ENCODE measurements around the gene FBXO3.
"Not testable (repeated sequence)": the region's sequence is repeated elsewhere in the genome, so short reads cannot be mapped to it uniquely, and the experiment has no call there.

Gene FBXO3, protein sequence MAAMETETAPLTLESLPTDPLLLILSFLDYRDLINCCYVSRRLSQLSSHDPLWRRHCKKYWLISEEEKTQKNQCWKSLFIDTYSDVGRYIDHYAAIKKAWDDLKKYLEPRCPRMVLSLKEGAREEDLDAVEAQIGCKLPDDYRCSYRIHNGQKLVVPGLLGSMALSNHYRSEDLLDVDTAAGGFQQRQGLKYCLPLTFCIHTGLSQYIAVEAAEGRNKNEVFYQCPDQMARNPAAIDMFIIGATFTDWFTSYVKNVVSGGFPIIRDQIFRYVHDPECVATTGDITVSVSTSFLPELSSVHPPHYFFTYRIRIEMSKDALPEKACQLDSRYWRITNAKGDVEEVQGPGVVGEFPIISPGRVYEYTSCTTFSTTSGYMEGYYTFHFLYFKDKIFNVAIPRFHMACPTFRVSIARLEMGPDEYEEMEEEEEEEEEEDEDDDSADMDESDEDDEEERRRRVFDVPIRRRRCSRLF

DNA sequence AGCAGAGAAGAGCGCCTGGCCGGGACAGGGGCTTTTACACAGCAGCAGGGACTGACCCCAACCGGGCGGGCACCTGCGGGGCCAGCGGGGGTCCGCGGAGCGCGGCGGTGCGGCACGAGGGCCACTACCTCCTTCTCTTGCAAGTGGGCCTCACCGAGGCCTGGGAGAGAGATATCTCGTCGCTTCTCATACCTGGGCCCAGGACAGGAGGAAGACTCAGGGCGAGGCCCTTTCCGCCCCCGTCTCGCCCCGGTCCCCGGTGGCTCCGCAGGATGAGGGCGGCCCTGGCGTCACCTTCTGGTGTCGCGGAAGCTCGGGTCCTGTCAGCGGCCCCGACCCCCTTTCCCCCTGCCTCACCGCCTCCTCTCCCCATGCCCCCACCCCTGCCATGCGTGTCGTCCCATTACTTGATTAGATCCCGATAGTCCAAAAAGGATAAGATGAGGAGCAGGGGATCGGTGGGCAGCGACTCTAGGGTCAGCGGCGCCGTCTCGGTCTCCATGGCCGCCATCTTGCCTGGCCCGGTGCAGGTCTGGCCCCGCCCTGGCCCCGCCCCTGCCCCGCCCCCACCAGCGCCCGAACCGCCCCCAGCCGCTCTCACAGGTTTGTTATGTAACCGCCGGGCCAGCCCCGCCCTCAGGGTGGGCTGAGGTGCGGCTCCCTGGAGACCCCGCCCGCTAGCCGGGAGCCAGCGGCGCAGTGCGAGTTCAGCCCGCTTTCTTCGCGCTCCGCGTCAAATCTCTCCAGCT, at the start of gene FBXO3:
TSS of gene FBXO3 (minus strand) at position 534 of the 749 bp plus-strand sequence. CDS start at position 511, 23 bp downstream.
- peak; percentile 77 for DNase-seq

DNA sequence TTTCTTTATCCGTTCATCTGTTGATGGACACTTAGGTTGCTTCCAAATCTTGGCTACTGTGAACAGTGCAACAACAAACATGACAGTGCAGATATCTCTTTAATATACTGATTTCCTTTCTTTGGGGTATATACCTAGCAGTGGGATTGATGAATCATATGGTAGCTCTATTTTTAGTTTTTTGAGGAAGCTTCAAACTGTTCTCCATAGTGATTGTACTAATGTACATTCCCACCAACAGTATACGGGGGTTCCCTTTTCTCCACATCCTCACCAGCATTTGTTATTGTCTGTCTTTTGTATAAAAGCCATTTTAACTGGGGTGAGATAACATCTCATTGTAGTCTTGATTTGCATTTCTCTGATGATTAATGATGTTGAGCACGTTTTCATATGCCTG, 48.7 kb upstream of the FBXO3 start:
- DNase-seq, result not testable (repeated sequence)

DNA sequence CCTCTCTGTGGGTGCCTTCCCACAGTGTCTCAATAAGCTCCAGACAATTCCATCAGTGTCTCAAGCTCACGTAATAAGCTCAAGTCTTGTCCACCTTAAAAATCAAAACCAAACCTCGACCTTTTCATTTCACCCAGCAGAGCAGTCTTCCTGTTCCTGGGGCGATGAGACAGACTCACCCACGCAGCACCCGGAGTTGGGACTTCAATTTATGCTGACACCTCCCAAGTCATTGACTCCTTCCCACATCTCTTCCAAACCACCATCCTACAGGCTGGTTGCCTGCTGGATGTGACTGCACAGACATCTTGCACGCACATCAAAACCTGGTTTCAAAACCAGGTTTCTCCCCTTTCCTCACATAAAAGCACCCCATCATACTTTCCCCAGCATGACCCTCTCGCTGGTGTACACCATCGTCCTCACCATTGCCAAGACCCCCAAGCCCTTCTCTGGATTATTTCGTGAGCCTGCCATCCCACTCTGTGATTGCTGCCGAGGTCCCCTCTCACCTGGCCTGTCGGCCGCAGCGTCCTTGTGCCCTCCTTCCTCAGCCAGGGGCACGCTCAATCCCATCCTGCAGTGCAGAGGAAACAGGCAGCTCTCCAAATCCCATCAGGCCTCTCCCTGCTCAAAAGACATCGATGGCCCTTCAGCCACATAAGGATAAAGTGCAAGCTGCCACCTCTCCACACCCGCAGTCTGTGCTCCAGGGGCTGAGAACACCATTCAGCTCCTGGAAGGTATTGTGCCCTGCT, 45.1 kb upstream of the FBXO3 start:
- no peak for DNase-seq

DNA sequence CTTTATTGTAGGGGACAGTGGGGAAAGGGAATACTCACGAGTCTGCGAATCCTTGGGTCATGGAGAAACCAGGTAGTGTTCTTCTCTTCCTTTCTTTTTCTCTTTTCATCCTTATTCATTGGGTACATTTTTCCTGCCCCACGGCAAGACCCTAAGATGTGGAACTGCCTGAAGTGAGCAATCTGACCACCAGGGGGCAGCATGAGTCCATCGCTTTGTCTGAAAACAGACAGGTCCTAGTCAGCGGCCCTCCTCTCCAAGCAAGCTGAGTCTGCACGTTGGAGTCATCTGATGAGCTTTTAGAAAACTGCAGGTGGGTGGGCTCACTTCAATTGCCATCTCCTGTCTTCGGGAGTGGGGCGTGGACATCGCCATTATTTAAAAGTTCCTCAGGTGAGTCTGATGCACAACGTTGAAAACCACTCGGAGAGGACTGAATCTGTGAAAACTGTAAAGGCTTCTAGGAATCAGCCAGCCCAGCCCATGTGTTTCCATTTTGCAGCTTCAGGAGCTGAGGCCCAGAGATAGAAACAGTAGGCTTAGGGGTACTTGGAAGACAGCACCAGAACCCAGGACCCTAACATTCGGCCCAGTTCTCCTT, 34.0 kb upstream of the FBXO3 start:
- DNase-seq, result peak; percentile 91

DNA sequence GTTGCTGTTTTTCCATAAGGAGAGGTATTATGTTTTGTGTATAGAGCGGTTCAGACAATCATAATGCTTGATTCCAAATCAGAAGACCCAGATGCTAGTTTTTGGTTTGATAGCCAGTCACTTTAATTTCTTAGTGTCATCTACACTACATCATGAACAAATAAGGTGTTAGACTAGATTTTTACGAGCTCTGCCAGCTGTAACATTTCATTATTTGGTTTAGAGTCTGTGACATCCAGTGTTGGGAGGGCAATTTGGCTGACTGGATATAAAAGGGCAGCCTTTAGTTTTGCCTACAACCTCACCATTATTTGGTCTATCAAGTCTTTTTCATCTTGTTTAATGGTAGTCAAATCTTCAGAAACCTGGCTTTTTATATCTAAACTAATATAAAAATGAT, 30.2 kb upstream of the FBXO3 start:
- DNase-seq, result no peak

DNA sequence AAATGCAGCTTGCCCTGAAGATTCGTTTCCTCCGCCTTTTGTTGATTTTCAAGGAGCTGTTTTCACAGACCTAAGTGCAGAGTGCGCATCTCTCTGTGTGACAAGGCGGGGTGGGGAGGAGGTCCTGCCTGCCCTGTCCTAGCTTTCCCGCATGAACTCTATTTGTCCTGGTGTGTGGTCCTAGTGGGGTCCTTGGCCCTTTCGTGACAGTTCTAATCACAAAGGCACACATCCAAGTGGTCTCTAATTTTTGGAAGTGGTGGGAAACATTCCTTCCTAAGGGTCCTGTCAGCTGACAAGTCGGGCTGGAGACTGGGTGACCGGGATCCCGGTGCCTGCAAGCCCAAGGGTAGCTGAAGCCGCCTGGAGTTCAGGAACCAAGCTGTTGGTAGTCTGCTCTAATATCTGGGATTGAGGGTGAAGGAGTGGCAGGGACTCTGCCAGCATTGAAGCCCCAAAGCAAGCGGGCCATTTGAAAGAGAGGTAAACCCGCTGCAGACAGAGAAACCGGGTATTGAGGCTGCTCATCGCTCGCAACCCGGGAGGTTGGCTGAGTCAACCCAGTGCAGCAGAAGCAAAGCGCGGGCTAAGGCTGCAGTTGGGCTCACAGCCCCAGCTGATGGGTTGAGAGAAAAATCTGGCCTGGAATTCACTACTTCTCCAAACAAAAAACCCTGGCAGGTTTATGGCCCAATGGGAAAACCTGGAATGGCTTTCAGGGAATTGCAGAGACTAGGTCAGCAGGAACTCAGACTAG, 28.1 kb upstream of the FBXO3 start:
- DNase-seq, result peak; percentile 55

DNA sequence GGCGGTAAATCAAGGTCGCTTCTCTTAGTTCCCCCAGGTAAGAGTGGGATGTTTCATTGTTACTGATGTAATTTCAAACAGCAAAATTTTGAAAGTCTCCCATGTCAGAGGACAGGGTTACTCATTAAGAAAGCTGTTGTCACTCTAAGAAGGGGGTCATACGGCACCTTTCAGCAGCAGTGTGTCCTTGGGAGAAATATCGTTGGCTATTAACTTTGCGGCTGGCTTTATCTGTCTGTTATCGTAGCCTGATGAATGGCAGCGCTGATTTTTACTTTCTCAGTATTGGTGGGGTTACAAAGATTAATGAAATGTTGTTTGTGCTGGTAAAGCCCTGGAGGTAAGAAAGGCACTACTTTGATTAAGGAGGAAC, 27.5 kb upstream of the FBXO3 start:
- no peak for DNase-seq

DNA sequence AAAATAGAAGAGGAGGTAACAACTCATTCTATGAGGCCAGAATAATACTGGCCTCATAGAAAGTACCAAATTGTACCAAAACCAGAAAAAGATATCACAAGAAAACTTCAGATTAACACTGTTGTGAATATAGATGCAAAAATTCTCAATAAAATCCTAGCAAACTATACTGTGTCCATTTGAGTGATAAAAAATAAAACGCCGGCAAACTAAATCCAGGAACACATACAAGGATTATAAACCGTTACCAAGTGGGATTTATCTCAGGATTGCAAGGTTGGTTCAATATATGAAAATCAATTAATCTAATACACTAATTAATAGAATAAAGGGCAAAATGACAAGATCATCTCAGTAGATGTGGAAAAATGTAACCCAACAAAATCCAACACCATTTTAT, 23.6 kb upstream of the FBXO3 start:
- no peak for DNase-seq

DNA sequence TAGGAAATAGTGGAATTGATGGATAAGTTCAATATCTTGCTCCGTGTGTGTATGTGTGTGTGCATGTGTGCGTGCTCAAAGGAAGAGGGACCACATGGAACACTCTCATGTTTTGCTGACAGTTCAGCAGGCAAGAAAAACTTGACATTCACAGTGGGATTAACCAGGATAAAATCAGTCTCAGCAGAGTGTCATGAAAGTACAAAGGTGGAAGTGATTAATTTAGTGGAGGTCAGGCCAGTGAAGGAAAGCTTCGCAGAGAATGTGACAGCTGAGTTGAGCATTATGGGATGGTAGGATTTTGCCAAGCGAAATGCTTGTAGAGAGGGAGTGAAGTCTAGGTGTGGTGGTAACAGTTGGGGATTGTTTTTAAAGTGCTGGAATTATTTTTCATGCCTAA, 15.7 kb upstream of the FBXO3 start:
- no peak for DNase-seq

DNA sequence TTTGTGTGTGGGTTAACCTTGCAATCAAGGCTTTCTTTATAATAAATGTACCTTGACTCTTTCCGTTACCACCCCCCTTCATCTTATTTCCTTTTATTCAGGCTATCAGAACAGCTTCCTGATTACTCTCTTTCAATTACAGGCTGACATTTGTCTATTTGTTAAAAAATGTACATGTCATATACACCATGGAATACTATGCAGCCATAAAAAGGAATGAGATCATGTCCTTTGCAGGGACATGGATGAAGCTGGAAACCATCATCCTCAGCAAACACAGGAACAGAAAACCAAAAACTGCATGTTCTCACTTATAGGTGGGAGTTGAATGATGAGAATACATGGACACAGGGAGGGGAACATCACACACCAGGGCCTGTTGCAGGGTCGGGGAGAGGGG, 13.8 kb upstream of the FBXO3 start:
- DNase-seq, result not testable (repeated sequence)

DNA sequence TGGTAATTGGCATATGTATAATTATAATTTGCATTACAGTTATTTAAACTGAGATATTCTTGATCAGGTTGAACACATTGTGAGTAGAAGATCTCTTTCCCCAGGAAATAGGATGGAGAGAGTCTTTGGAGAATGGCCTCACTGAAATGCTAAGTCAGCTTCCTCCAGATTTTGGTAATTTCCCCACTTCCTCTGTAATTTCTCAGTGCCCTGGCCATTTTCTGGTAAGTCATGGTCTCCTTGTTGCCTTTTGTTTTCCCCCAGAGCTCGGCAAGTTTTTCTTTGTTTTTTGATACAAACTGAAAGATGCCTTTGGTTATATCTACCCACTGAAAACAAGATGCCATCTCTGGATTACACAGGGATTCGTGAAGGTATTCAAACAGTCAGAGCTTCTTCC, 12.8 kb upstream of the FBXO3 start:
- DNase-seq, result no peak

DNA sequence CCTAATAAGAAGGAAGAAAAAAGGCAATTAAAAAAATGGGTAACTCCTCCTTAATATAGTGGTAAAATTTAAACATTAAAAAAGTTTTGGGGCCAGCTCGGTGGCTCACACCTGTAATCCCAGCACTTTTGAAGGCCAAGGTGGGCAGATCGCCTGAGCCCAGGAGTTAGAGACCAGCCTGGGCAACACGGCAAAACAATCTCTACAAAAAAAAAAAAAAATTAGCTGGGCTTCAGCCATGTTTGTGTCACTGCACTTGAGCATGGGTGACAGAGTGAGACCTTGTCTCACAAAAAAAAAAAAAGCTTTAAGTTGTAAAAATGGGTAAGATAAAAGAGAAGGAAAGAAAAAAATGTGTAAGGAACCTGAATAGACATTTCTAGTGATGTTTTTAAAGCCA, 11.3 kb upstream of the FBXO3 start:
- no peak for DNase-seq

DNA sequence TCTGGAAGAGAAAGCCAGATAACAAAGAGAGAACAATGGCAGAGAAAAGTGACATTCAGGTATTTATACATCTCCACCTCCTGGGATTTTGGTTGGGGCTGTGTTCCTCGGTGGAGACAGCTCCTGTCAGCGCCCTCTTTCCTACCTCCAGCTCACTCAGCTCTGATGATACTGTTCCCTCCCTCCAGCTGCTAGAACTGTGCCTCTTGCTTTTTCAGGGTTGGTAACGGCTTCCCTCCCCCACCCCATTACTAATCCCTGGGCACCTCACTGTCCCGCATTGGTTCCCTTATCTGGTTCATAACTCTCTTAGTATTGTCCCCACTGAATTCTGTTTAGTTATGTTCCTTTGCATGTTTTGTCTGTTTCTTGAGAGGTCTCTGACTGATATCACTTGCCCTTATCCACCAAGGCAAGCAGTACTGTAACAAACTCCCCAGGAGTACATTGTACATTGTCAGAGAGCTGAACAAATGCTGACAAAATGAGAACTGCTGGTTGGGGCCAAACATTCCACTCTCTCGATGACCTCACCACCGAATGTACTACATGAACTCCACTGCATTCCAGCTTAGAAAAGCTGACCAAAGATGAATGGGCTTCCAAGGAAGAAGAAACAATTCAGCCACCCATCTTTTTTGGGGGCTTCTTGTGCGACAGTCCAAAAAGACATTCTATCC, 5.7 kb upstream of the FBXO3 start:
- DNase-seq, result no peak

DNA sequence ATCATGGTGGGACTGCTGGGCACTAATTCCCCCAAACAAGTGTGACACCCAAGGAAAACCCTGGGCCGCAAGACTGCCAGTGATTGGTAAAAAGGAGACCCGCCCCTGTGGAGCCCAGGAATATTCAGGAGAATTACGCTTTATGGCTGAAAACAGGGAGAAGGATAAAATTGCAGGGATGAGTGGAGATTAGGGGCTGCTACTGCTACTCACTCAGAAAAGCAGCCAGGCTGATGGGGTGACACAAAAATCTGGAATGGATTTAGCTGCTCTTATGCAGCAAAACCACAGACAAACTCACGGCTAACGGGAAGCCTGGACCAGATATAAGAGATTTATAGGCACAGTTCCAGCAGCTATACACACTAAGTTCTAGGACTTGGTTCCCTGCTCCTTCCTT, 4.4 kb upstream of the FBXO3 start:
- no peak for DNase-seq

DNA sequence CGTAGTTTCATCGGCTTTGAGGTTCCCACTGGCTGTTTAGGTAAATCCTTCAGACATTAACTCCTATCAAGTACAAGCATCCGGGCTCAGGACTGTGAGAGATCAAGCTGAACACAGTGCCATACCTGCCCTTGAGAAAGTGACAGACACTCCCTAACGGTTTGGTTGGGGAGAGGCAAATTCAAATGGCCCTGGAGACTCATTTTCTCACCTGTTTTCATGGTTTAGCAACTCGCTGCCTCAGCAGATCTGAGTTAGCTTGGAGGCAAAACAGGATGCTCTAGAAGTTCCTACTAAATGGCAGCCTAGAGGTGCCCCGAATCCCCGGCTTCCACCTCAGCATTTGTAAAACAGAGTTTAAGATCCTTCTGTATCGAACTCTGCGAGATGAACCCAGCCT, 3.6 kb upstream of the FBXO3 start:
- DNase-seq, result no peak

DNA sequence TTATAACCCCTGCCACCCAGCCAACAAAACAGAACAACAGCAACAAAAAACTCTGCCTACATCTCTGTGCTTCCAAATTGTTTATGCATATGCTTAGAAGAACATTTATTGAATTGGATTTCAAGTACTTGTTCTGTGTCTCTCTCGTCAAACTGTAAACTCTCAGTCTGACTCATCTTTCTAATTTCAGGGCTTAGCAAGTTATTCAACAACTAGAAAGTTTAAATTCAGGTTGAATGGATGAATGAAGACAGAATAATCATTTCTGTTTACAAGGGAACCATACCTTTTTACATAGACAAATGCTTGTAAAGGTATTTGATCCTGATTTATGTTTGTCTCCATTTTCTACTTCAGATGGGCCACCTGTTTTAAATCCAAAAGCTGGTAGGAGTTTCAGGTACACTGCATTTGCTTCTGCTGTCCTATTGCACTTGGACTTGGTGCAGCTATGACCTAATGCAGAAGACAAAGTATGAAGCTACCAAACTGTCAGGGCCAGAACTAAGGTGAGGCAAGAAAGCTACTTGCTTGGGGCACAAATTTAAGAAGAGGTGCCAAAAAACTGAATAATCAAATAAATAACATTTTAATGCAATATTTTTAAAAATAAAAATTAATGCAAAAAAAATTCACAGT, 1.6 kb upstream of the FBXO3 start:
- no peak for DNase-seq

DNA sequence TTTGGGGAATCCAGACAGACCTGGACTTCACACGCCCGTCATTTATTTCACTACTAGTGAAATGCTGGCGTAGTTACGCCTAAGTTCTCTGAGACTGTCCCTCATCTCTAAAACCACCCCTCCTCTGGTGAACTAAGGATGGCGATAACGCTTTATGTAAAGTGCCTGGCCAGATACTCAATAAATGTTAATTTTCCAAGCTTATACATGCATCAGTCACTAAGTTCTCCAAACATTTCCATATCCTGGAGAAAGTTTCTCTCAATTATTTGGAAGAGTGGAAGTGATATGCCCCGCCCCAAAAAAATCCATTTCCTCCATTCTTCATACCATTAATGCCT, 1.1 kb upstream of the FBXO3 start:
- DNase-seq, result no peak

DNA sequence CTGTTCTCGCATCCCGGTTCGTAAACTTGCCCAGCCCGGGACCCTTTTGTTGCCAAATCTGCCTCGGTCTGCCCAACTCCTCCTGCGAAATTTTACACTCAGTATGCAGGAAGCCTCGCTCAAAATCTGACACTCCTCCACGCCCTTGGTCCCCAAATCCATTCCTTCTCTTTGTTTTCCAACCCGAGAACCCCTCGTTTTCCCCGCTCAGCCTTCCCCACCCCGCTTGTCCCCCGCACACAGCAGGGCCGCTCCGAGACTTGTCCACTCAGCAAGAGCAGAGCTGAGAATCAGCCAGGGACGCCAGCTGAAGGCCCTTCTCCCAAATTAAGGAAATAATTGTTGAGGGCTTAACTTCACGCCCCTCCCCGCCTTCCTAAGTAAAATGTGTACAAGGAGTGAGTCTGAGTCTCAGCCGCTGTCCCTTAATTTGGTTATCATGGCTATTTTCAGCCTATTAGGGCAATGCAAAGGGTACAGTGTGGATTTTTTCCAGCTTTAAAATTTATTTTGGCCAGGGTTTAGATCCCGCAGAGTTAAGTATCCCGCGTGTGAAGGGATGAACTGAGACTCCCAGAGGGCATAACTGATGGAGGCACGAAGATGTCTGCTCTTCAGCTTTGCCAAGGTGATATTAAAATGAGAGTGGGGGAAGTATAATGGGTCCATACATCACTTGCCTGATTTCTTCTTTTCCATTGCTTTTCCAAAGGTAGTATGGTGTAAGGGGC, 581 bp upstream of the FBXO3 start:
- DNase-seq, result no peak

DNA sequence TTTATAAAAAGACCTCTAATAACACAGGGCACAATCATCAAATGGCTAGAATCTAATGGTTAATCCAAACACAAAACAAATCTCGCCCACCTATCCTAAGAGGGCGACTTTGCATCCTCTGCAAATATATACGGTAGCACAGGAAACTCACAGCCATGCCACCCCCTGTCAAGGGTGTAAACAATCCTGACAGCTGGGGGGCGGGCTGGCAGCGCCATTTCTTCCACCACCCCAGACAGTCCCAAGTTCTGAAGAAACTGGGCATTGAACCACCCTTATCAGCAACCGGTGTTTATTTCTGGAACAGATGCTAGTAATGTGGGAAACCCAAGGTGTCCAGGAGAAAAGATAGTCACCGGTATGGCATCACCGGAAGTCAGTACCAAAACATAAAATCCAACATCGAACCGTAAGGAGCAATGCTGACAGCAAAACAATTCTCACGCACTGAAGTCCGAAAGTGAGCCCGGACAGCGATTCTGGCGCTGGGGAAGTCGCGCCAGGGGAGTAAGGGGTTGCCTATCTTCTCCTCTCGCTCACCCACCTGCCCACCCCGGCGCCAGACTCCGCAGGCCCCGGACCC, 825 bp downstream of the FBXO3 start:
- peak; percentile 39 for DNase-seq

DNA sequence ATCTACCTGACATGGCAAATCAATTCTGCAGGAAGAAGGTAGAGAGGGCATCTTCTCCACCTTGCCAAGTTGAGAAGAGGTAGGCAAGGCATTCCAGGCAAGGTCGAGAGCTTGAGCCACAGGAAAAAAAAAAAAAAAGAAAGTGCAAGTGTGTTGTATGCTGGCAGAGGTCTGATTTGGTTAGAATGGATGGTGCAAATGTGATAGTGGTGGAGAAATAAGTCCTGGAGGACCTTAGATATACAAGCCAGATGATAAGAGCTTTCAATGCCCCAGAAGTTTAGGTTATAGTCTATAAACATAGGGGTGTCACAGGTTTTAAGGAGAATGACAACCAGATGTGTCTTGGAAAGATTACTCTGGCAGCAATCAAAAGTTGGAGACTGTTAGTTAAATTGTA, 1.4 kb downstream of the FBXO3 start:
- no peak for DNase-seq

Data from activated CD4-positive, alpha-beta T cell treated with anti-CD3 and anti-CD28 coated beads for 48 hours (primary cell).